Stimulated activated CD4-positive, alpha-beta T cell treated with anti-CD3 and anti-CD28 coated beads, Interleukin-15, amount 100 ng/mL, for 24 hours (primary cell): ENCODE results near the gene SEL1L3.

Experiments used
- DNase-seq: peaks from one replicate; pipeline ENCODE4 v3.0.0-alpha.2; 2020

The SEL1L3 gene

DNA sequence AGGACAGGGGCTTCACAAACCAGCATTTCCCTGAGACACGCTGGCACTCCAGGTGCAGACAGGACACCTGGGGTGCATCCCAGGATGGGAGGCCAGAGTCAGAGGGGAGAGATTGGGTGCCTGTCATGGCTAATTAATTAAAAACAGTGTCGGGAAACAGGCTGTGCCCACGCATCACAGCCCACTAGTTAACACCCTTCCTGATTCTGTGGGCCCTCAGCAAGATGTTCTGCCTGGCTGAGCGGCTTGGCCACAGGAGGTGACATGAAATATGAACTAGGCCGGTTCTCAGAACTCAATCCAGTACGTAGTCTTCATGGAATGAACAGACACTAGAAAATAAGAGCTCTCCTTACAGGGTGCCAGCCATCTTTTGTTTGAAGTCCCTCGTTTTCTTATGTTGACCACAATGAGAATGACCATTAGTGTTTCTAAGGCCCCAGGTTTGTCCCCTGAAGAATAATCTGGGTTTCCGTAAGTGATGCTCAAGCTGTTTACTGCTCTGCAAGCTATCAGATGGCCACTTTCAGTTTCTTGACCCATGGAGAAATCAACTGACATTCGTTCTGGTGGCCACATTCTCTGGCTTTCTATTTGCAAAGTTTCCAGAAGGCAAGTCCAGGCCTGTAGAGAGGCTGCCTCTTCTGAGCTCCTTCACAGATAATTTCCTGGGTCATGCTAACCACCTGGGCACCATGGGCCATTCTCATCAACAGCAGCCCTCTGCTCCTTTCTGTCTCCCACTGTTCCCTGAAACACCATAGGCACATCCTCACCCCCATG, 134.9 kb downstream of the SEL1L3 start:
- DNase-seq: no peak

DNA sequence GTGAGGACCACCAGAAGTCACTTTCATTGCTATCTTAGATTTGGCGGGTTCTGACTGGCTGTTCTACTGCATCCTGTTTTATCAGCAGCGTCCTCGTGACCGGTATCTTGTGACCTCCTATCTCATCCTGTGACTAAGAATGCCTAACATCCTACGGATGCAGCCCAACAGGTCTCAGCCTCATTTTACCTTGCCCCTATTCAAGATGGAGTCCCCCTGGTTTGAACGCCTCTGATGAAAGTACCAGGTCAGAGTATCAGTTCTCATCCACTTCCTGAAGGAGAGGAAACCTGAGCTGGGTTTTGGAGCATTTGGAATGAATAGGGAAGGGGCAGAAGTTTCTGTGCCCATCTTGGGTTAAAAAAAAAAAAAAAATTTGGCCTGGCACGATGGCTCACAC, 136.9 kb downstream of the SEL1L3 start:
- DNase-seq: no peak

DNA sequence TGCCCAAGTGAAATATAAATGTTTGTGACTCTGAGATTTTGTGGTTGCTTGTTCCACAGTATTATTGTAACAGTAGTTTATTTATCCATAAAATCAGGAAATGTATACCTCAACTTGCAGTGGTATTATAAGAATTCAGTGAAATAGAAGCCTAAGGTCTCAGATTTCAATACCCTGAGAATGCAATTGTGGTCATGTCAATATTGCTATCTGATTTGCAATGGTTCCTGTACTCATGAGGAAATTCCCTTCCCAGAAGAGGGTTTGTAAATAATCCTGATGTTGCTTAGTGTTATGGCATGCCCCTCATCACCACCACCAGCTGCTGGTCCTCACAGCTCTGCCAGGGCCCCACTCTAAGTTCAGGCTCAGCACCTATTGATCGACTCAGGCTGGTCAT, 139.4 kb downstream of the SEL1L3 start:
- DNase-seq: no peak

DNA sequence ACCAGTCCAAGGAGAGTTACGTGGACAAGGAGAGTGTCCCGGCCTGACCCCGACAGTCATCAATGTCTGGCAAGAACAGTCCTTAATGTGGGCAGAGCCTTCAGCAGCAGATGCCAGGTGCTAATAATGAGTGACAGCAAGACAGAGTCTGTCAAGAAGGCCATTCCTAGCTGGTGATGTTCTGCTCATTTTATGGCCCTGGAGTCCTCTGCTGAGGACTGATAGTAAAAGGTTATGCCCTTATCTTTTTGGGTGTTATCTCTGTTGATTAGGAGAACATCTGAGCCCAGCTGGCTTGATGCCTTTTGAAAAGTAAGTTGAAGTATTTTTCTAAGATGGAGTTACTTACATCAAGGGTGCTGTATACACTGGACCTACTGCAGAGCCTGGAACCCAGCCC, 139.8 kb downstream of the SEL1L3 start:
- no peak for DNase-seq

DNA sequence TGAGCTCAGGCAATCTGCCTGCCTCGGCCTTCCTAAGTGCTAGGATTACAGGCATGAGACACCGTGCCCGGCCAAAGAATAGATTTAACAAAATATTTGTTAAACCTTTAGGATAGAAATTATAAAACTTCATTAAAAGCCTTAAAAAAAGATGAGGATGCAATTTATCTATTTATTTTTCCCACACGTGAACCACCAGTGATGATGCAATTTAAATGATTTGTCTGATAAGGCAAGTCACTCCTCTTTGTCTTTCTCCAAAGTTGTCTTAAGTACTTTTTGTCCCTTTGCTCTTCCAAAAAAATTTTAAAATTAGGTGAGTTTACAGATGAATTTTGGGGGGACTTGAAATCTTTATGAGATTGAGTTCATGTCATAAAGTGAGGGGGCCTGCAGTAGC, 149.0 kb downstream of the SEL1L3 start:
- no peak for DNase-seq

DNA sequence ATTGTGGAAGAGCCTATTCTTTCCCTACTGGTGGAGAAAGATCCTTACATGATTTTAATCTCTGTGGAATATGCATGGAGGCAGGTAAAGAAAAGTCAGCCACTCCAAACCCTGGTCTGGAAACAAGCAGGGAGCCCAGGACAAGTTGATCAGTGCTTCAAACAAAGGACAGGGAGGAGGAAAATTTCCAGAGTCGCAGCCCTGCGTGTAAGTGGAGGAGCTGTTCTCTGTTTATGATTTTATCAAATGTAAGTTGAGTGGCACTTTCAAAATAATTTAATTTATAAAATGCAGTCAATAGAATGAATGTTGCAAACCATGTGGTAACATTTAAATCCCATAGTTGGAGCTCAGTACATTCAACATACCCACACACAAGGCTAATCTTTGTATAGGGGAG, 150.2 kb downstream of the SEL1L3 start:
- no peak for DNase-seq

DNA sequence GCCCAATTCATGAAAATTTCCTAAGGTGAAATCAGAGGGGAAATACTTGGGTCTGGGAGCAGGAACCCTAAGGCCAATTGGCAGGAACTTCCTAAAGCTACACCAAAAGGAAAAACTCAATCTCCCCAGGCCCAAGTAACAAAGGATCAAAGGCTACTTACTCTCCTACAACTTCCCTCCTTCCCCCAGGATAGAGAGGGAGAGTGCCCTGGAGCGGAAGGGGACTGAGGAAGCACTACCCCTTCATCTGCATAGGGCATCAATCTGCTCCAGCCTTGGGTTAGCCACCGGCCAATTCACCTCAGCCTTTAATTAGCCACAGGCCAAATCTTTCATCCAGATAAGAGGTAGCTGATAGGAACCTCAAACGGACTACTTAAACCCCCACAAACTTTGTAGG, 152.2 kb downstream of the SEL1L3 start:
- DNase-seq: no peak

DNA sequence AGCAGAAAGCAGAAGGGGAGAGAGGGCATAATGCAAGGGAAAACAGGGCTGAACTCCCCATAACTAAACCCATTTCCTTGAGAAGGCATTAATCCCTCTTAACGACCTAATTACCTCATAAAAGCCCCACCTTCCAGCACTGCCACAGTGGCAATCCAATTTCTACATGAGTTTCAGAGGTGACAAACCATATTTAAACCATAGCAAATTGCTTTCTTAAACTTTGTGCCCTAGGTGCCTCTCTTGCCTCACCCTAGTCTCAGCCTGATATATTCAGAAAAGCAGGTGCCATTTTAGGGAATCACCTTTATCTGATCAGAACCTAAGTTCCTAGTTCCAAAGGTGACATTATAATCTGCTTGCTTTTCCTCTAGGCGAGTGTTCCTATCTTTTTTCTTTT, 158.3 kb downstream of the SEL1L3 start:
- no peak for DNase-seq

DNA sequence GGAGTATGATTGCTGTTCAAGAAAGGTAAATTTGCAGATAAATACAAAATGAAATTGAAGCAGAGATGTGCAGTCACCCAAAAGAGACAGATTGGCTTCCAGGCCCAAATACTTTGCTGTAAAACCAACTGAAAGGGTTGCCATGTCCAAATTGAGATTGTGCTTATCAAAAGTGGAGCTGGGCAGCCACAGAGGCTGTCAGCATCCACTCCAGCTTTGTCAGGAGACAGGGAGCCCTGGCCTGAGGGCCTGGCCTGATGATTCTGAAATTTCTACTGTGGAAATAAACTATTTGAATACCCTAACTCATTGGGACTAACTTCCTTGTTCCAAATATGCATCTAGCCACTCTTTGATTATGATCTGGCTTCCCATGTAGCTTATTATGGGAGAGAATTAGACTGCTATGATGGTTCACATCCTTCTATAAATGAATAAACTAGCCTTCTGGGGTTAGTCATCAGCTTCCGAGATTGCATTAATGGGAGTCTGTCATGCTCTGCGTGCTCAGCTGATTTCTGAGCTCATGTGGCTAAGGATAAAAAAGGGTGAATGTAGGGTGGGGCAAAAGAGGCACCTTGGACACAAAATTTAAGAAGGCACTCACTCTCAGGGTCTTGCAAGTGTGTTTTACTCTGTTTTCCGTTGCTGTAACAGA, 158.9 kb downstream of the SEL1L3 start:
- no peak for DNase-seq

DNA sequence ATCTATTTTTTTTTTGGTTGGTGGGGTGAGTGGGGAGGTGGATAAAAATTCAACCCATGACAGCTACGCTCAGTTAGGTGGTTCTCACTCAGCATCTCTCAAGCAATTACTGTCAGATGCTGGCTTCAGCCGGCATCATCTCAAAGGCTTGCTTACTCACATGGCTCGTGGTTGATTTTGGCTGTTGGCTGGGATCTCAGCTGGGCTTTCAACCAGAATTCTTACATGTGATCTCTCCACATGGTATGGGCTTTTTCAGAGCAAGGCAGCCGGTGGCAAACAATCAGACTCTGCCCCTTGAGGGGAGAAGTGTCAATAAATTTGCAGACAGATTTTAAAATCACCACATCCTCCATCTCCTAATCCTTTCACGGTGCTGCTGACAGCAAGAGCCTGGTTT, 159.9 kb downstream of the SEL1L3 start:
- DNase-seq: no peak

DNA sequence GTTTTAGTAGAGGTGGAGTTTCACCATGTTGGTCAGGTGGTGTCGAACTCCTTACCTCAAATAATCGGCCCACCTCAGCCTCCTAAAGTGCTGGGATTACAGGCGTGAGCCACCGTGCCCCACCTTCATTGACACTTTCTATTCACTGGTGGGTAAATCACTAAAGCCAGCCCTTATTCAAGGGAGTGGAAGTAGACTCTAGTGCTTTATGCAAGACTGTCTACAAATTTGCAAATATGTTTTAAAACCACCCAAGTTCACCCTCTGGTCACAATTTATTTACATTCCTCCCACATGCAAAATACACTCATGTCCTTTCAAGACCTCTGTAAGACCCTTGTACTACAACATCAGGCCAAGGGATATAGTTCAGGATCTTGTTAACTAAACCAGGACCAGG, 162.1 kb downstream of the SEL1L3 start:
- DNase-seq: no peak

DNA sequence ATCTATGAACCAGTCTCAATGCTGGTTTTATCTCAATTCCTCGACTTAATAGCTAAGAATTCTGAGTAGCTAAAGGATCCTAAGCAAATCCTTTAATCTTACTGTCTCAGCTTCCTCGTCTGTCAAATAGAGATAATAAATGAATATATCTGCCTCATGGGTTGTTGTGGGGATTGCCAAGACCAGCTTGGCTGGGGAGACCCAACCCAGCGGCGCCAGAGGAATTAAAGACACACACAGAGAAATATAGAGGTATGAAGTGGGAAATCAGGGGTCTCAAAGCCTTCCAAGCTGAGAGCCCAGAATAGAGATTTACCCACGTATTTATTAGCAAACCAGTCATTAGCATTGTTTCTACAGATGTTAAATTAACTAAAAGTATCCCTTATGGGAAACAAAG, 165.3 kb downstream of the SEL1L3 start:
- no peak for DNase-seq
